GM23248 (cell line): Measurements from ENCODE around the gene CCDC15.

Source experiments
- EZH2 ChIP-seq: fragments of 200-600 bp; sonication (generic); IDR thresholded peaks from 2 replicates; pipeline ENCODE4 v1.6.1; 2018; ENCODE audit warnings: antibody characterized with exemption, mild to moderate bottlenecking; ENCODE audit not compliant: insufficient read depth, poor library complexity, severe bottlenecking
- EZH2phosphoT487 ChIP-seq: fragments of 200-600 bp; sonication (generic); IDR thresholded peaks from 2 replicates; pipeline ENCODE4 v1.6.1; 2018; ENCODE audit warnings: antibody characterized with exemption, moderate library complexity, mild to moderate bottlenecking, low read depth; ENCODE audit not compliant: insufficient read depth

DNA sequence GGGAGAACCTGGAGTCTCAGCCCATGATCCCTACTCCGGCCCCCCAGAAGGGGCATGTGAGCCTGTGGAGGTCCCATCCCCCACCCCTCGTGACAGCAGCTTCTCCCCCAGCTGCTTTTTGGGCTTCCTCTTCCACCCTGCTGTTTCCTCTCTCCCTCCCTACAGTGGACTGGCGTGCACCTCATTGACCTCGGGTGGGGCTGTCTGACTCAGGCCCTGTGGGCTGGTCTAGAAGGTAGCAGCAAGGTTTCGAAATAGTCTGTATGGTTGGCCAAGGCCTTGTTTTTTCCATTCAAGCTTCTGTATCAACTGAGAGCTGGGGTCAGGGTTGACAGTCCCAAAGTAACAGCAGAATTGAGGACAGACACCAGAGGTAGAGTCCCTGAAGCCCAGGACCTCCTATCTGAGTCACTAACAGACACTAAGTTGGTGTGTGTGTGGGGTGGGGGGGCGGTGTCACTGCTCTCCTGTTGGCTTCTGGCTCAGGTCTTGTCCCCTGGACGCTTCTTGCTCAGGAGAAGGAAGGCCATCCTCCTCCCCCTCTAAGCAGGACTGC lies 116.8 kb downstream of the CCDC15 start:
- TF ChIP-seq EZH2 = no peak
- no peak for TF ChIP-seq EZH2phosphoT487
